ENCODE data around the gene PCSK9.

PCSK9 gene

GRCh38 chr1:55057270-55057955, 18.1 kb downstream of the PCSK9 start:
- no peak for DNase-seq (ENCODE audit: low read depth)
- TF ChIP-seq CTCF (IDR thresholded peaks at IDR 0.05; ENCODE audit: control insufficient read depth, insufficient read depth, low read depth, low read length, missing control alignments), result no peak
- no peak overlapping the region for H3K4me3 ChIP-seq (ENCODE audit: control insufficient read depth, low read depth, low read length)

GRCh38 chr1:55057956-55058298, 18.6 kb downstream of the PCSK9 start:
- TF ChIP-seq CTCF (IDR thresholded peaks at IDR 0.05; ENCODE audit: control insufficient read depth, insufficient read depth, low read depth, low read length, missing control alignments), result no peak
- DNase-seq (ENCODE audit: low read depth), result no peak
- no peak overlapping the region for H3K4me3 ChIP-seq (ENCODE audit: control insufficient read depth, low read depth, low read length)

- no peak overlapping the region for H3K4me3 ChIP-seq (ENCODE audit: control insufficient read depth, low read depth, low read length)
- no peak for TF ChIP-seq CTCF (IDR thresholded peaks at IDR 0.05; ENCODE audit: control insufficient read depth, insufficient read depth, low read depth, low read length, missing control alignments)
- no peak for DNase-seq (ENCODE audit: low read depth)
Measured at GRCh38 chr1:55059302-55060132, 20.2 kb downstream of the PCSK9 start.

- no peak for TF ChIP-seq CTCF (IDR thresholded peaks at IDR 0.05; ENCODE audit: control insufficient read depth, insufficient read depth, low read depth, low read length, missing control alignments)
- DNase-seq (ENCODE audit: low read depth), result no peak
- no peak overlapping the region for H3K4me3 ChIP-seq (ENCODE audit: control insufficient read depth, low read depth, low read length)
Measured at GRCh38 chr1:55060133-55060999, 21.0 kb downstream of the PCSK9 start.

GRCh38 chr1:55061000-55061705, 21.8 kb downstream of the PCSK9 start:
- no peak for DNase-seq (ENCODE audit: low read depth)
- H3K4me3 ChIP-seq (ENCODE audit: control insufficient read depth, low read depth, low read length), result no peak overlapping the region
- TF ChIP-seq CTCF (IDR thresholded peaks at IDR 0.05; ENCODE audit: control insufficient read depth, insufficient read depth, low read depth, low read length, missing control alignments), result no peak
